Panc1 (cell line): ENCODE measurements around the gene BCL3.

ENCODE experiments used
- POLR2AphosphoS5 ChIP-seq: IDR thresholded peaks from 2 replicates; pipeline ENCODE4 v1.6.1; 2012; ENCODE audit warnings: mild to moderate bottlenecking, low read depth, low read length, moderate library complexity
- SIN3A ChIP-seq: IDR thresholded peaks from 2 replicates; pipeline ENCODE4 v1.6.1; 2012; ENCODE audit warnings: low read depth, mild to moderate bottlenecking, low read length, moderate library complexity, borderline replicate concordance; ENCODE audit not compliant: insufficient read depth
- TCF7L2 ChIP-seq: IDR thresholded peaks from 2 replicates; pipeline ENCODE4 v1.6.1; 2011; ENCODE audit warnings: mild to moderate bottlenecking, low read depth, low read length, inconsistent platforms
- TF ChIP-seq, protein P1 (sequence below): fragments of 450-650 bp; IDR thresholded peaks from 2 replicates; pipeline ENCODE4 v1.5.1; 2017; ENCODE audit warnings: mild to moderate bottlenecking
- TF ChIP-seq, protein P2 (sequence below), 2 experiments: IDR thresholded peaks; 2 replicates each; pipeline ENCODE4 v1.6.1; 2011 to 2012; ENCODE audit warnings: low read depth in 2 of 2, control low read depth in 1 of 2, low read length in 1 of 2, mild to moderate bottlenecking in 1 of 2, moderate library complexity in 1 of 2; ENCODE audit not compliant: insufficient read depth in 1 of 2

DNA sequence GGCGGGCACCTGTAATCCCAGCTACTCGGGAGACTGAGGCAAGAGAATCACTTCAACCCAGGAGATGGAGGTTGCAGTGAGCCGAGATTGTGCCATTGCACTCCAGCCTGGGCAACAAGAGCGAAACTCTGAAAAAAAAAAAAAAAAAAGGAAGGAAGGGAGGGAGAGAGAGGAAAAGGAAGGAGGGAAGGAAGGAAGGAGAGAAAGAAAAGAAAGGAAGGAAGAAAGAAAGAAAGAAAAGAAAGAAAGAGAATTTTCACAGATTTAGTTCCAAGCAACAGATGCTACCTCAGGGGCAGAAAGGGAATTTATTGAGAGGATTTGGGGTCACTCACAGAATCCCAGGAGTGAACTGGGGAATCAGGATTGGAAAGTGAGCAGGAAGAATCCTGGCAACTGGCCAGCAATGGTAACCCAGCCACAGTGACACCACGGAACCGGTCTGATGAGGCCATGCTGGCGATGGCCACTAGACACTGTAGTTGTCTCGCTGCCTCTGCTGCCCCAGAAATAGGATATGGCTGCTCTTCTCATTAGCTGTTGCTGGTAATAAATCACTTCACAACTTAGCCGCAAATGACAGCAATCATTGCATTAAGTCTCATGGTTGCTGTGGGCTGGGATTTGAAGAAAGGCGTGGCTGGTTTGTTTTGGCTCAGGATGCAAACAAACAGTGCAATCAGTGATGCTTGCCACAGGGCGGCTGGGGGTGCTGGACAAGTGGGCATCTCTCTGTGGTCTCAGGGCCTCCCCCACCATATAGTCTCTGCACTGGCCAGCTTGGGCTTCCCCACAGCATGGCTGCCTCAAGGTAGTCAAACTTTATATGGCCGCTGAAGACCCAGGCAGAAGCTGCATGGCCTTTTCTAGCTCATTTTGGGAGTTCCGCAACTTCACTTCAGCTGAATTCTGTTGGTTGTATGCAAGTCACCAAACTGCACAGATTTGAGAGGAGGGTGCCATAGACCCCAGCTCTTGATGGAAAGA lies 55.2 kb downstream of the BCL3 start:
- TF ChIP-seq, protein P1, sequence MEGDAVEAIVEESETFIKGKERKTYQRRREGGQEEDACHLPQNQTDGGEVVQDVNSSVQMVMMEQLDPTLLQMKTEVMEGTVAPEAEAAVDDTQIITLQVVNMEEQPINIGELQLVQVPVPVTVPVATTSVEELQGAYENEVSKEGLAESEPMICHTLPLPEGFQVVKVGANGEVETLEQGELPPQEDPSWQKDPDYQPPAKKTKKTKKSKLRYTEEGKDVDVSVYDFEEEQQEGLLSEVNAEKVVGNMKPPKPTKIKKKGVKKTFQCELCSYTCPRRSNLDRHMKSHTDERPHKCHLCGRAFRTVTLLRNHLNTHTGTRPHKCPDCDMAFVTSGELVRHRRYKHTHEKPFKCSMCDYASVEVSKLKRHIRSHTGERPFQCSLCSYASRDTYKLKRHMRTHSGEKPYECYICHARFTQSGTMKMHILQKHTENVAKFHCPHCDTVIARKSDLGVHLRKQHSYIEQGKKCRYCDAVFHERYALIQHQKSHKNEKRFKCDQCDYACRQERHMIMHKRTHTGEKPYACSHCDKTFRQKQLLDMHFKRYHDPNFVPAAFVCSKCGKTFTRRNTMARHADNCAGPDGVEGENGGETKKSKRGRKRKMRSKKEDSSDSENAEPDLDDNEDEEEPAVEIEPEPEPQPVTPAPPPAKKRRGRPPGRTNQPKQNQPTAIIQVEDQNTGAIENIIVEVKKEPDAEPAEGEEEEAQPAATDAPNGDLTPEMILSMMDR, result no peak
- no peak for TF ChIP-seq POLR2AphosphoS5
- no peak for TF ChIP-seq SIN3A
- no peak for TF ChIP-seq TCF7L2
- TF ChIP-seq, protein P2, sequence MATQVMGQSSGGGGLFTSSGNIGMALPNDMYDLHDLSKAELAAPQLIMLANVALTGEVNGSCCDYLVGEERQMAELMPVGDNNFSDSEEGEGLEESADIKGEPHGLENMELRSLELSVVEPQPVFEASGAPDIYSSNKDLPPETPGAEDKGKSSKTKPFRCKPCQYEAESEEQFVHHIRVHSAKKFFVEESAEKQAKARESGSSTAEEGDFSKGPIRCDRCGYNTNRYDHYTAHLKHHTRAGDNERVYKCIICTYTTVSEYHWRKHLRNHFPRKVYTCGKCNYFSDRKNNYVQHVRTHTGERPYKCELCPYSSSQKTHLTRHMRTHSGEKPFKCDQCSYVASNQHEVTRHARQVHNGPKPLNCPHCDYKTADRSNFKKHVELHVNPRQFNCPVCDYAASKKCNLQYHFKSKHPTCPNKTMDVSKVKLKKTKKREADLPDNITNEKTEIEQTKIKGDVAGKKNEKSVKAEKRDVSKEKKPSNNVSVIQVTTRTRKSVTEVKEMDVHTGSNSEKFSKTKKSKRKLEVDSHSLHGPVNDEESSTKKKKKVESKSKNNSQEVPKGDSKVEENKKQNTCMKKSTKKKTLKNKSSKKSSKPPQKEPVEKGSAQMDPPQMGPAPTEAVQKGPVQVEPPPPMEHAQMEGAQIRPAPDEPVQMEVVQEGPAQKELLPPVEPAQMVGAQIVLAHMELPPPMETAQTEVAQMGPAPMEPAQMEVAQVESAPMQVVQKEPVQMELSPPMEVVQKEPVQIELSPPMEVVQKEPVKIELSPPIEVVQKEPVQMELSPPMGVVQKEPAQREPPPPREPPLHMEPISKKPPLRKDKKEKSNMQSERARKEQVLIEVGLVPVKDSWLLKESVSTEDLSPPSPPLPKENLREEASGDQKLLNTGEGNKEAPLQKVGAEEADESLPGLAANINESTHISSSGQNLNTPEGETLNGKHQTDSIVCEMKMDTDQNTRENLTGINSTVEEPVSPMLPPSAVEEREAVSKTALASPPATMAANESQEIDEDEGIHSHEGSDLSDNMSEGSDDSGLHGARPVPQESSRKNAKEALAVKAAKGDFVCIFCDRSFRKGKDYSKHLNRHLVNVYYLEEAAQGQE (IDR thresholded peaks at IDR 0.05; ENCODE audit: insufficient read depth in 1 of 2, low read depth in 2 of 2, low read length in 1 of 2), result no peak
